ENCODE results near the gene GDF10.

DNA sequence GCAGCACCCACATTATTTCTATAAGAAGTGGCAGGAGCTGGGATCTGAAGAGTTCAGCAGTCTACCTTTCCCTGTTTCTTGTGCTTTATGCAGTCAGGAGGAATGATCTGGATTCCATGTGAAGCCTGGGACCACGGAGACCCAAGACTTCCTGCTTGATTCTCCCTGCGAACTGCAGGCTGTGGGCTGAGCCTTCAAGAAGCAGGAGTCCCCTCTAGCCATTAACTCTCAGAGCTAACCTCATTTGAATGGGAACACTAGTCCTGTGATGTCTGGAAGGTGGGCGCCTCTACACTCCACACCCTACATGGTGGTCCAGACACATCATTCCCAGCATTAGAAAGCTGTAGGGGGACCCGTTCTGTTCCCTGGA lies 47.3 kb downstream of the GDF10 start:
- TF ChIP-seq, protein P1, sequence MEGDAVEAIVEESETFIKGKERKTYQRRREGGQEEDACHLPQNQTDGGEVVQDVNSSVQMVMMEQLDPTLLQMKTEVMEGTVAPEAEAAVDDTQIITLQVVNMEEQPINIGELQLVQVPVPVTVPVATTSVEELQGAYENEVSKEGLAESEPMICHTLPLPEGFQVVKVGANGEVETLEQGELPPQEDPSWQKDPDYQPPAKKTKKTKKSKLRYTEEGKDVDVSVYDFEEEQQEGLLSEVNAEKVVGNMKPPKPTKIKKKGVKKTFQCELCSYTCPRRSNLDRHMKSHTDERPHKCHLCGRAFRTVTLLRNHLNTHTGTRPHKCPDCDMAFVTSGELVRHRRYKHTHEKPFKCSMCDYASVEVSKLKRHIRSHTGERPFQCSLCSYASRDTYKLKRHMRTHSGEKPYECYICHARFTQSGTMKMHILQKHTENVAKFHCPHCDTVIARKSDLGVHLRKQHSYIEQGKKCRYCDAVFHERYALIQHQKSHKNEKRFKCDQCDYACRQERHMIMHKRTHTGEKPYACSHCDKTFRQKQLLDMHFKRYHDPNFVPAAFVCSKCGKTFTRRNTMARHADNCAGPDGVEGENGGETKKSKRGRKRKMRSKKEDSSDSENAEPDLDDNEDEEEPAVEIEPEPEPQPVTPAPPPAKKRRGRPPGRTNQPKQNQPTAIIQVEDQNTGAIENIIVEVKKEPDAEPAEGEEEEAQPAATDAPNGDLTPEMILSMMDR (IDR thresholded peaks at IDR 0.05) = no peak
- TF ChIP-seq POLR2A (IDR thresholded peaks at IDR 0.05) = no peak
- no peak for TF ChIP-seq EP300 (IDR thresholded peaks at IDR 0.05)
